Cardiac muscle cell (in vitro differentiated cells and primary cell): ENCODE data around the gene GGACT. TPM values are rescaled to one million over a fixed set of nuclear protein-coding genes. Genes with fewer than 3 reads are reported as not detected.

Experiments
- DNase-seq, 2 donors: peaks; one replicate each; pipeline versions ENCODE4 v3.0.0 to v3.0.0-alpha.2; 2010 to 2017; ENCODE audit warnings: low read depth in 1 of 2, low spot score in 1 of 2
- H3K27ac ChIP-seq: fragments of 200-600 bp; sonication (generic); 2 replicates; pipeline ENCODE4 v1.5.1; 2016
- H3K27me3 ChIP-seq: fragments of 200-600 bp; sonication (generic); 2 replicates; pipeline ENCODE4 v1.6.0; 2016; ENCODE audit warnings: control low read depth
- H3K36me3 ChIP-seq: fragments of 200-600 bp; sonication (generic); 2 replicates; pipeline ENCODE4 v1.5.1; 2016; ENCODE audit warnings: control low read depth
- H3K4me1 ChIP-seq: fragments of 200-600 bp; sonication (generic); 2 replicates; pipeline ENCODE4 v1.8.1; 2017; ENCODE audit warnings: low read depth, mild to moderate bottlenecking, mixed run types
- H3K4me3 ChIP-seq: fragments of 200-600 bp; sonication (generic); 2 replicates; pipeline ENCODE4 v1.5.1; 2016; ENCODE audit warnings: mild to moderate bottlenecking
- H3K9me3 ChIP-seq: fragments of 200-600 bp; sonication (generic); 2 replicates; pipeline ENCODE4 v1.5.1; 2017; ENCODE audit warnings: low read depth, mild to moderate bottlenecking, control low read depth
- CTCF ChIP-seq: IDR thresholded peaks from 2 replicates; pipeline ENCODE4 v1.5.1; 2012; ENCODE audit warnings: low read depth, mild to moderate bottlenecking, low read length
- polyA plus RNA-seq: library from polyadenylated mRNA; unstranded; fragments of >200 nt; fragmentation: Nextera tagmentation; extraction: Ambion mirVana; gene quantifications from 2 replicates; pipeline ENCODE4 v1.2.1, GENCODE V29; 2016
- total RNA-seq: library from RNA; depleted of rRNA; stranded (reverse); fragments of >200 nt; gene quantifications from 2 replicates; pipeline ENCODE4 v1.2.3, GENCODE V29; 2016

The GGACT gene
- total and polyA plus RNA-seq, 2 experiments from 2014 or later = 4.4 to 8.3 TPM

GRCh38 chr13:100600461-100600860 lies 11.9 kb upstream of the GGACT start:
- Histone ChIP-seq H3K4me3 (no peak overlapping the region), H3K36me3 (no peaks in the 10 kb centered on the region), H3K27me3 (no peaks in the 10 kb centered on the region), H3K27ac (no peak overlapping the region), H3K4me1 (no peaks in the 10 kb centered on the region), H3K9me3 (no peaks in the 10 kb centered on the region)
- no peak for DNase-seq
- TF ChIP-seq CTCF = no peak

DNA sequence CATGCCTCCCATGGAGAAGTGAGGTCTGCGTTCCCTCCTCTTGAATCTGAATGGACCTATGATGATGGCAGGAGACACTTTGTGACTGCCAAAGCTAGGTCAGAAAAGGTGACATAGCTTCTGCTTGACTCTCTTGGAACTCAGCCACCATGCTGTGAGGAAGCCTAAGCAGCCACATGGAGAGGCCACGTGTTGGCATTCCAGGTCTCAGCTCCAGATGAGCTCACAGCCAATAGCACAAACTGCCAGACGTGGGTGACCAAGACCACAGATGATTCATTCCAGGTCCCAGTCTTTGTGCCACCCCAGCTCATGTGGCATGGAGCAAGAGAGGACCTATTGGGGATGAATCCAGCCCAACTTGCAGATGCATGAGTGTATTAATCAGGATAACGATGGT lies 8.7 kb upstream of the GGACT start:
- H3K27me3 ChIP-seq = no peaks in the 10 kb centered on the region
- H3K36me3 ChIP-seq = no peaks in the 10 kb centered on the region
- no peak for TF ChIP-seq CTCF
- H3K4me1 ChIP-seq = peaks cover 7% of the 10 kb centered on the region
- DNase-seq = no peak
- no peaks in the 10 kb centered on the region for H3K9me3 ChIP-seq
- H3K27ac ChIP-seq = no peak overlapping the region
- H3K4me3 ChIP-seq = no peak overlapping the region

DNA sequence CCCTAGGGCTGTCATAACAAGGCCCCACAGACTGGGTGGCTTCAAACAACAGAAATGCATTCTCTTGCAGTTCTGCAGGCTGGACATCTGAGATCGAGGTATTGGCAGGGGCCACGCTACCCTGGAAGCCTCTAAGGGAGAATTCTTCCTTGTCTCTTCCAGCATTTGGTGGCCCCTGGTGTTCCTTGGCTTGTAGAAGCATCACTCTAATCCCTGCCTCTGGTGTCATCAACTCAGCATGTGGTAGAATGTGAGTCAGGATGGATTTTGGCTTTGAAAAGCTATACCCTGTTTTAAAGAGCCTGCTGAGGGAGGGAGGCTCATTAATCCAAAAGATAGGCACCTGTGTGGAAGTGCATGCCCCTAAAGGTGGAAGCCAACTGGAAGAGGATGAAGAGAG lies 7.9 kb upstream of the GGACT start:
- H3K4me3 ChIP-seq = no peak overlapping the region
- no peaks in the 10 kb centered on the region for H3K9me3 ChIP-seq
- H3K27ac ChIP-seq = no peak overlapping the region
- DNase-seq = no peak
- H3K36me3 ChIP-seq = no peaks in the 10 kb centered on the region
- no peaks in the 10 kb centered on the region for H3K27me3 ChIP-seq
- no peak for TF ChIP-seq CTCF
- H3K4me1 ChIP-seq = peaks cover 7% of the 10 kb centered on the region

DNA sequence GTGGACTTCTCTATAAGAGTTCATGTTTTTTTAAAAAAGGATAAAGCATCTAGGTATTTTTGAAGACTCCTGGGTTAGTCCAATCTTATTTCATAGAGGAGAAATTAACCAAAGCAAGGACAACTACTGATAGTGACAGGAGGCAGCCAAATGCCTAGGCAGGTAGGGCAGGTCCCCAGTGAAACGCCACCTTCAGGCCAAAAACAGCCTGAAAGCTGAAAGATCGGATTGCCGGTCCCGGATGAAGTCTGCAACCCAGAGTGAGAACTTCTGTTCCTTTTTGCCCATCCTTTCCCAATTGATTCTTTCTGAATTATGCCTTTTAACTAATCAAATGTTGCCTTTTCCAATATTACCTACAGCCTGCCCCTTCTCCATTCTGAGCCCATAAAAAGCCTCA lies 6.1 kb upstream of the GGACT start:
- peak; percentile 39 for TF ChIP-seq CTCF
- no peak overlapping the region for H3K4me3 ChIP-seq
- H3K4me1 ChIP-seq = peaks cover 7% of the 10 kb centered on the region
- no peaks in the 10 kb centered on the region for H3K9me3 ChIP-seq
- H3K27ac ChIP-seq = no peak overlapping the region
- no peaks in the 10 kb centered on the region for H3K27me3 ChIP-seq
- no peaks in the 10 kb centered on the region for H3K36me3 ChIP-seq
- peak in 1 of 2 donors; percentile 42 for DNase-seq

- Histone ChIP-seq H3K9me3 (no peaks in the 10 kb centered on the region), H3K36me3 (no peaks in the 10 kb centered on the region)
- no peak for TF ChIP-seq CTCF
These were observed 5.7 kb upstream of the GGACT start for GRCh38 chr13:100594255-100594654.

DNA sequence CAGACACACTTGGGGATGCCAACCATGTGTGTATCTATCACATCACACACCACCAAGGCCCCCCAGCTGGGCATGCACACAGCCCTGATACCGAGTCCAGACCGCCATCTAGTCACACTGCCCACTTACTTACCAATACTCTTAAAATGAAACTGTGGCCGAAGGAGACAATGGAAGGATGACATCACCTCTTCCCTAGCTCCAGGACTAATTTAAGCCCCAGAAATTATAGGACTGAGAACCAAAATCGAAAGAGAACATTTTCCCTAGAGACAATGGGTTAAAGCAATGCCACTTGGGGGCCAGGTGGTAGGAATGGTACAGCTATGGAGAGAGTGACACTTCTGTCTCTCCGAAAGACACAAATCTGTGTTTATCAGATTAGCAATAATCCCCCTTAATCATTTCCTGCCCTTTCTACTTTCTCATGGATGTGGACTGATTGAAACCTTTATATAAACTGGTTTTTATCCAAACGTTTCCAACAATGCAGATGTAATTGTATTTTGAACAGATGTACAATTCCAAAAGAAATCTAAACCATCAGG lies 663 bp upstream of the GGACT start:
- no peak overlapping the region for H3K4me3 ChIP-seq
- peaks cover 4% of the 10 kb centered on the region for H3K4me1 ChIP-seq
- no peak for TF ChIP-seq CTCF
- no peak overlapping the region for H3K27ac ChIP-seq
- H3K27me3 ChIP-seq = no peaks in the 10 kb centered on the region
- H3K36me3 ChIP-seq = no peaks in the 10 kb centered on the region
- H3K9me3 ChIP-seq = no peaks in the 10 kb centered on the region
- no peak for DNase-seq

More at GRCh38 chr13:100594255-100594654, 5.7 kb upstream of the GGACT start:
- no peak for DNase-seq
- Histone ChIP-seq H3K27ac (no peak overlapping the region), H3K4me3 (no peak overlapping the region), H3K4me1 (peaks cover 7% of the 10 kb centered on the region), H3K27me3 (no peaks in the 10 kb centered on the region)
